MM.1S (cell line): ENCODE results near the gene ACTR3.

ENCODE experiments used
- DNase-seq: peaks from one replicate; pipeline ENCODE4 v3.0.0-alpha.2; 2015
- H2AFZ ChIP-seq: fragments of 300-600 bp; sonication (generic); 2 replicates; pipeline ENCODE4 v1.6.0; 2016; ENCODE audit warnings: antibody characterized with exemption, low read length
- H3F3A ChIP-seq: fragments of 300-600 bp; sonication (generic); 2 replicates; pipeline ENCODE4 v1.6.1; 2016; ENCODE audit warnings: mild to moderate bottlenecking, antibody characterized with exemption, low read length, moderate library complexity, mixed read lengths; ENCODE audit not compliant: insufficient read depth
- H3K27ac ChIP-seq: fragments of 300-600 bp; sonication (generic); 2 replicates; pipeline ENCODE4 v1.5.1; 2016; ENCODE audit warnings: mild to moderate bottlenecking, low read length
- H3K27me3 ChIP-seq: fragments of 300-600 bp; sonication (generic); replicated peaks from 2 replicates; pipeline ENCODE4 v1.6.0; 2016; ENCODE audit warnings: low read length; ENCODE audit not compliant: insufficient read depth
- H3K36me3 ChIP-seq: fragments of 300-600 bp; sonication (generic); replicated peaks from 2 replicates; pipeline ENCODE4 v1.6.1; 2016; ENCODE audit warnings: mild to moderate bottlenecking, low read length, mixed read lengths; ENCODE audit not compliant: insufficient read depth
- H3K4me1 ChIP-seq: fragments of 300-600 bp; sonication (generic); 2 replicates; pipeline ENCODE4 v1.6.1; 2016; ENCODE audit warnings: low read length, mixed read lengths
- H3K4me2 ChIP-seq: fragments of 300-600 bp; sonication (generic); 2 replicates; pipeline ENCODE4 v1.6.0; 2016; ENCODE audit warnings: low read depth, low read length
- H3K4me3 ChIP-seq: fragments of 300-600 bp; sonication (generic); 2 replicates; pipeline ENCODE4 v1.5.1; 2016; ENCODE audit warnings: low read length, mixed read lengths
- H3K79me2 ChIP-seq: fragments of 300-600 bp; sonication (generic); 2 replicates; pipeline ENCODE4 v1.6.1; 2016; ENCODE audit warnings: mixed run types, low read length, mixed read lengths
- H3K9ac ChIP-seq: fragments of 300-600 bp; sonication (generic); 2 replicates; pipeline ENCODE4 v1.6.1; 2016; ENCODE audit warnings: low read length, mixed read lengths
- H3K9me2 ChIP-seq: fragments of 300-600 bp; sonication (generic); replicated peaks from 2 replicates; pipeline ENCODE4 v1.6.1; 2016; ENCODE audit warnings: mild to moderate bottlenecking, low read length, mixed read lengths; ENCODE audit not compliant: insufficient read depth
- H3K9me3 ChIP-seq: fragments of 300-600 bp; sonication (generic); replicated peaks from 2 replicates; pipeline ENCODE4 v1.6.1; 2016; ENCODE audit warnings: mild to moderate bottlenecking, low read length, mixed read lengths; ENCODE audit not compliant: insufficient read depth
- H4K20me1 ChIP-seq: fragments of 300-600 bp; sonication (generic); 2 replicates; pipeline ENCODE4 v1.6.1; 2016; ENCODE audit warnings: mild to moderate bottlenecking, low read length, moderate library complexity, mixed read lengths; ENCODE audit not compliant: insufficient read depth
- EZH2 ChIP-seq: fragments of 300-600 bp; sonication (generic); optimal IDR thresholded peaks from 2 replicates; pipeline ENCODE3; 2017; ENCODE audit warnings: low read depth, mild to moderate bottlenecking, antibody characterized with exemption, low read length, mixed read lengths
- EZH2phosphoT487 ChIP-seq: fragments of 300-600 bp; sonication (generic); IDR thresholded peaks from 2 replicates; pipeline ENCODE4 v1.6.1; 2018; ENCODE audit warnings: antibody characterized with exemption, low read length
- TF ChIP-seq, protein P1 (sequence below): fragments of 300-600 bp; sonication (generic); IDR thresholded peaks from 2 replicates; pipeline ENCODE4 v1.5.1; 2016; ENCODE audit warnings: antibody characterized with exemption, low read length, mixed read lengths

The ACTR3 gene

DNA sequence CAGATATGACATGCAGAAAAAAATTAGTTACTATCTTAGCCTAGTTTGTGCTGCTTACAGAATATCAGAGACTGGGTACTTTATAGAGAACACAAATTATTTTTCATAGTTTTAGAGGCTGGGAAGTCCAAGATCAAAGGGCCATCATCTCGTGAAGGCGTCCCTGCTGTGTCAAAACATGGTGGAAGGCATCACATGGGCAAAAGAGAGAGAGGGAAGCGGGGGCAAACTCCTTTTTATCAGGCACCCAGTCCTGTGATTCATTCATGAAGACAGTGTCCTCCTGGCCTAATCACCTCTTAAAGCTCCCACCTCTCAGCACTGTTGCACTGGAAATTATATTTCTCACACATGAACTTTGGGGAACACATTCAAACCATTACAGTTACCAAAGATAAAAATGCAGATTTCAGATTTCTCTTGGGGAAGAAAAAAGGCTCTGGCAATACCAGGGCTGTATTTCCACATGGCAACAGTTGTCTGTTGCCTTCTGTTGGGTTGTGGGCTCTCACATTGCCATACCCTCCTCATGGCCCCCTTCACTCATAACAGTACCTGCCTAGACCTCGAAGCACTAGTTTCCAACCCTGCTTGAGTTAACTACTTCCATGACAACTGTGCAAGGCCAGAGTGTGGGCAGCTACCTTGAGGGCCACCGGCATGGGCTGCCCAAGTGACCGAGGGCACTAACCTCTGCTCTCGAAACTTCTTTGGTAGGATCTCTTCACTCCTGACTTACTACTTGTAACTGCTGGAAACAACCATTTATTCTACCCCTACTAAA lies 2.7 kb upstream of the ACTR3 start:
- peak overlapping the region; percentile 80 for H3K4me3 ChIP-seq
- no peak overlapping the region for H2AFZ ChIP-seq
- peaks cover 46% of the 10 kb centered on the region for H3F3A ChIP-seq
- H3K79me2 ChIP-seq: peaks cover 65% of the 10 kb centered on the region
- TF ChIP-seq EZH2: no peak
- TF ChIP-seq EZH2phosphoT487: no peak
- TF ChIP-seq, protein P1, sequence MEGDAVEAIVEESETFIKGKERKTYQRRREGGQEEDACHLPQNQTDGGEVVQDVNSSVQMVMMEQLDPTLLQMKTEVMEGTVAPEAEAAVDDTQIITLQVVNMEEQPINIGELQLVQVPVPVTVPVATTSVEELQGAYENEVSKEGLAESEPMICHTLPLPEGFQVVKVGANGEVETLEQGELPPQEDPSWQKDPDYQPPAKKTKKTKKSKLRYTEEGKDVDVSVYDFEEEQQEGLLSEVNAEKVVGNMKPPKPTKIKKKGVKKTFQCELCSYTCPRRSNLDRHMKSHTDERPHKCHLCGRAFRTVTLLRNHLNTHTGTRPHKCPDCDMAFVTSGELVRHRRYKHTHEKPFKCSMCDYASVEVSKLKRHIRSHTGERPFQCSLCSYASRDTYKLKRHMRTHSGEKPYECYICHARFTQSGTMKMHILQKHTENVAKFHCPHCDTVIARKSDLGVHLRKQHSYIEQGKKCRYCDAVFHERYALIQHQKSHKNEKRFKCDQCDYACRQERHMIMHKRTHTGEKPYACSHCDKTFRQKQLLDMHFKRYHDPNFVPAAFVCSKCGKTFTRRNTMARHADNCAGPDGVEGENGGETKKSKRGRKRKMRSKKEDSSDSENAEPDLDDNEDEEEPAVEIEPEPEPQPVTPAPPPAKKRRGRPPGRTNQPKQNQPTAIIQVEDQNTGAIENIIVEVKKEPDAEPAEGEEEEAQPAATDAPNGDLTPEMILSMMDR: no peak
- H3K27ac ChIP-seq: peak overlapping the region; percentile 97
- peaks cover 31% of the 10 kb centered on the region for H3K4me1 ChIP-seq
- H3K9me3 ChIP-seq: no peaks in the 10 kb centered on the region
- H3K4me2 ChIP-seq: peak overlapping the region; percentile 95
- no peaks in the 10 kb centered on the region for H3K27me3 ChIP-seq
- peak; percentile 21 for DNase-seq
- H4K20me1 ChIP-seq: no peaks in the 10 kb centered on the region
- H3K9me2 ChIP-seq: no peaks in the 10 kb centered on the region
- no peaks in the 10 kb centered on the region for H3K36me3 ChIP-seq
- H3K9ac ChIP-seq: peak overlapping the region; percentile 82

GRCh38 chr2:113888641-113889470 lies 1.0 kb upstream of the ACTR3 start:
- peaks cover 39% of the 10 kb centered on the region for H3K4me1 ChIP-seq
- H3K9me2 ChIP-seq: no peaks in the 10 kb centered on the region
- no peaks in the 10 kb centered on the region for H3K9me3 ChIP-seq
- H3K36me3 ChIP-seq: no peaks in the 10 kb centered on the region
- no peaks in the 10 kb centered on the region for H3K27me3 ChIP-seq
- H4K20me1 ChIP-seq: no peaks in the 10 kb centered on the region
- no peak for DNase-seq
- peak overlapping the region; percentile 95 for H3K4me2 ChIP-seq
- peak overlapping the region; percentile 82 for H3K9ac ChIP-seq
- H3F3A ChIP-seq: peaks cover 46% of the 10 kb centered on the region
- H3K27ac ChIP-seq: peak overlapping the region; percentile 97
- H2AFZ ChIP-seq: no peak overlapping the region
- H3K4me3 ChIP-seq: peak overlapping the region; percentile 80
- H3K79me2 ChIP-seq: peaks cover 78% of the 10 kb centered on the region
- TF ChIP-seq EZH2: no peak
- TF ChIP-seq, protein P1: no peak

DNA sequence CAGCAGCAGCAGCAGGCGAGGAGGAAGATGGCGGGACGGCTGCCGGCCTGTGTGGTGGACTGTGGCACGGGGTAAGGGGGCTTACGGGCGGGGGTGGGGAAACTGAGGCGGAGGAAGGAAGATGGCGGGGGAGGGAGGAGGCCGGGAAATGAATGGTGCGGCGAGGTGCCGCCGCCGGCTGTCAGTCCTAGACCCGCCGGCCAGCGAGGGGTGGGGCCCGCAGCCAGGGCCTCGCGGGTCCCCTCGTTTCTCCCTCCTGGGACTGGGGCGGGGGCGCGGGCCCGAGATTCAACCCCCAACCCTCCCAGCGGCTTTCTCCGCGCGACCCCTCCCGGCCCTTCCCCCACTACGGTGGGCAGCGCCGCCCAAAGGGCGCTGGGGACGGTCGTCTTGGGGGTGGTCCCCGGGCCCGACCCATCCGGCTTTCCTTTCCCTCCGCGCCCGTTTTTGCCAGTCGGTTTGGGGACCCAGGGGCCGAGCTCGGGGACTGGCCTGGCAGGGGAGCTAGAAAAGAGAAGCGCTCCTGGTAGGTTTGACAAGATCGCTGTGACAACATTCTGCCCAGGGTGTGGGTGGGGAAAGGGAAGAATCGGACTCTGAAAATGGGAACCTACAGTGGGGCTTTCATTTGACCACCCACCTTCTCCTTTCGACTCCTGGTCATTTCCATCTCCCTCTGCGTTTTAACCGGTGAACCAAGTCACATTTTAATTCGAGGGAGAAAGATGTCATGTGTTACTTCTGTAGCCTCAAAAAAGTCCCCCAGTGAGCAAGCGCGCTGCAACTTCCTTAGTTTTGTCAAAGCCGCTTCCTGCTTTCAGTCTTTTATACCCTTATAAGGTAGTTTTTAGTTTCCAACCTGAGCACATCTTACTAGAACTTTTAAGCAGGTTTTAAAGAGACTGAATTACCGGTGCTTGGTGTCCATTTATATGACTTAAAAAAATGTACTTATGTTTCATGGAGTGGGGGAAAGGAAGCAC lies 655 bp downstream of the ACTR3 start:
- H2AFZ ChIP-seq: peak overlapping the region; percentile 28; the same call in 1 of the 2 replicates

More for the DNA sequence above, 655 bp downstream of the ACTR3 start:
- no peaks in the 10 kb centered on the region for H3K27me3 ChIP-seq
- H3K4me3 ChIP-seq: peak overlapping the region; percentile 86
- DNase-seq: peak; percentile 87
- H3K9ac ChIP-seq: peak overlapping the region; percentile 92
- TF ChIP-seq, protein P1: no peak
- TF ChIP-seq EZH2 (no peak), EZH2phosphoT487 (no peak)
- H3K4me2 ChIP-seq: peak overlapping the region; percentile 81
- H3K4me1 ChIP-seq: peaks cover 33% of the 10 kb centered on the region
- H3K36me3 ChIP-seq: 0 out of 2 replicates have a peak, but pooled peaks cover 5% of the 10 kb centered on the region
- H3K27ac ChIP-seq: peak overlapping the region; percentile 92
- H3K9me2 ChIP-seq: no peaks in the 10 kb centered on the region
- H3K9me3 ChIP-seq: no peaks in the 10 kb centered on the region
- H3K79me2 ChIP-seq: peaks cover 82% of the 10 kb centered on the region
- H3F3A ChIP-seq: peaks cover 46% of the 10 kb centered on the region
- H4K20me1 ChIP-seq: peaks cover 10% of the 10 kb centered on the region
